ENCODE results near the gene CD44.

Gene CD44

GRCh38 chr11:35162745-35163144, 23.8 kb downstream of the CD44 start:
- no peak for TF ChIP-seq EZH2phosphoT487 (conservative IDR thresholded peaks at IDR 0.05; ENCODE audit: low read length)
- TF ChIP-seq, protein P1, sequence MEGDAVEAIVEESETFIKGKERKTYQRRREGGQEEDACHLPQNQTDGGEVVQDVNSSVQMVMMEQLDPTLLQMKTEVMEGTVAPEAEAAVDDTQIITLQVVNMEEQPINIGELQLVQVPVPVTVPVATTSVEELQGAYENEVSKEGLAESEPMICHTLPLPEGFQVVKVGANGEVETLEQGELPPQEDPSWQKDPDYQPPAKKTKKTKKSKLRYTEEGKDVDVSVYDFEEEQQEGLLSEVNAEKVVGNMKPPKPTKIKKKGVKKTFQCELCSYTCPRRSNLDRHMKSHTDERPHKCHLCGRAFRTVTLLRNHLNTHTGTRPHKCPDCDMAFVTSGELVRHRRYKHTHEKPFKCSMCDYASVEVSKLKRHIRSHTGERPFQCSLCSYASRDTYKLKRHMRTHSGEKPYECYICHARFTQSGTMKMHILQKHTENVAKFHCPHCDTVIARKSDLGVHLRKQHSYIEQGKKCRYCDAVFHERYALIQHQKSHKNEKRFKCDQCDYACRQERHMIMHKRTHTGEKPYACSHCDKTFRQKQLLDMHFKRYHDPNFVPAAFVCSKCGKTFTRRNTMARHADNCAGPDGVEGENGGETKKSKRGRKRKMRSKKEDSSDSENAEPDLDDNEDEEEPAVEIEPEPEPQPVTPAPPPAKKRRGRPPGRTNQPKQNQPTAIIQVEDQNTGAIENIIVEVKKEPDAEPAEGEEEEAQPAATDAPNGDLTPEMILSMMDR (IDR thresholded peaks at IDR 0.05; ENCODE audit: insufficient read depth, low read length, poor library complexity, severe bottlenecking), result no peak
- H2AFZ ChIP-seq (ENCODE audit: low read depth, low read length, severe bottlenecking), result no peak overlapping the region
- no peak overlapping the region for H3K4me3 ChIP-seq (ENCODE audit: insufficient read depth, low read length, poor library complexity, severe bottlenecking)
- H4K20me1 ChIP-seq (ENCODE audit: low read depth, low read length), result no peaks in the 10 kb centered on the region
- no peak overlapping the region for H3K4me2 ChIP-seq (ENCODE audit: low read depth, low read length, poor library complexity, severe bottlenecking)
- H3K27ac ChIP-seq (ENCODE audit: low read depth, low read length), result no peak overlapping the region
- no peaks in the 10 kb centered on the region for H3K79me2 ChIP-seq (ENCODE audit: insufficient read depth, low read length)
- H3K9me3 ChIP-seq (ENCODE audit: insufficient read depth, low read length), result no peaks in the 10 kb centered on the region
- no peak overlapping the region for H3K9ac ChIP-seq (ENCODE audit: low read length)
- H3F3A ChIP-seq (ENCODE audit: insufficient read depth), result no peaks in the 10 kb centered on the region
- no peaks in the 10 kb centered on the region; the same call in 1 of the 2 replicates for H3K9me2 ChIP-seq (replicated peaks; ENCODE audit: insufficient read depth, low read length)
- no peaks in the 10 kb centered on the region for H3K27me3 ChIP-seq (ENCODE audit: low read length)
- no peaks in the 10 kb centered on the region for H3K36me3 ChIP-seq (ENCODE audit: low read length)

- Histone ChIP-seq H3K79me2 (ENCODE audit: insufficient read depth, low read length) (no peaks in the 10 kb centered on the region), H3K4me3 (ENCODE audit: insufficient read depth, low read length, poor library complexity, severe bottlenecking) (no peak overlapping the region), H4K20me1 (ENCODE audit: low read depth, low read length) (no peaks in the 10 kb centered on the region), H3K27me3 (ENCODE audit: low read length) (no peaks in the 10 kb centered on the region), H3K36me3 (ENCODE audit: low read length) (no peaks in the 10 kb centered on the region), H3K9me2 (replicated peaks; ENCODE audit: insufficient read depth, low read length) (no peaks in the 10 kb centered on the region; the same call in 1 of the 2 replicates), H2AFZ (ENCODE audit: low read depth, low read length, severe bottlenecking) (no peak overlapping the region), H3K27ac (ENCODE audit: low read depth, low read length) (no peak overlapping the region), H3F3A (ENCODE audit: insufficient read depth) (no peaks in the 10 kb centered on the region), H3K9ac (ENCODE audit: low read length) (no peak overlapping the region), H3K9me3 (ENCODE audit: insufficient read depth, low read length) (no peaks in the 10 kb centered on the region), H3K4me2 (ENCODE audit: low read depth, low read length, poor library complexity, severe bottlenecking) (no peak overlapping the region)
- TF ChIP-seq, protein P1 (IDR thresholded peaks at IDR 0.05; ENCODE audit: insufficient read depth, low read length, poor library complexity, severe bottlenecking), result no peak
Observed at GRCh38 chr11:35163209-35163608, 24.2 kb downstream of the CD44 start.

GRCh38 chr11:35163702-35164496, 24.9 kb downstream of the CD44 start:
- H3K4me3 ChIP-seq (ENCODE audit: insufficient read depth, low read length, poor library complexity, severe bottlenecking), result no peak overlapping the region
- H3K9me3 ChIP-seq (ENCODE audit: insufficient read depth, low read length), result no peaks in the 10 kb centered on the region
- no peak overlapping the region for H3K27ac ChIP-seq (ENCODE audit: low read depth, low read length)
- no peak overlapping the region for H3K4me2 ChIP-seq (ENCODE audit: low read depth, low read length, poor library complexity, severe bottlenecking)
- TF ChIP-seq EZH2phosphoT487 (conservative IDR thresholded peaks at IDR 0.05; ENCODE audit: low read length), result no peak
- TF ChIP-seq, protein P1 (IDR thresholded peaks at IDR 0.05; ENCODE audit: insufficient read depth, low read length, poor library complexity, severe bottlenecking), result no peak
- no peak overlapping the region for H2AFZ ChIP-seq (ENCODE audit: low read depth, low read length, severe bottlenecking)
- no peaks in the 10 kb centered on the region for H3K36me3 ChIP-seq (ENCODE audit: low read length)
- no peaks in the 10 kb centered on the region; the same call in 1 of the 2 replicates for H3K9me2 ChIP-seq (replicated peaks; ENCODE audit: insufficient read depth, low read length)
- H3K9ac ChIP-seq (ENCODE audit: low read length), result no peak overlapping the region
- no peaks in the 10 kb centered on the region for H3K79me2 ChIP-seq (ENCODE audit: insufficient read depth, low read length)
- no peaks in the 10 kb centered on the region for H3F3A ChIP-seq (ENCODE audit: insufficient read depth)
- no peaks in the 10 kb centered on the region for H3K27me3 ChIP-seq (ENCODE audit: low read length)
- no peaks in the 10 kb centered on the region for H4K20me1 ChIP-seq (ENCODE audit: low read depth, low read length)

Data from SU-DHL-6 (cell line).